Stimulated activated CD4-positive, alpha-beta T cell treated with anti-CD3 and anti-CD28 coated beads, Interleukin-12 subunit alpha, Interleukin-12 subunit beta, amount 100 ng/mL, for 4 hours (primary cell): Measurements from ENCODE around the gene DDX50.
"Not testable (repeated sequence)": the region's sequence is repeated elsewhere in the genome, so short reads cannot be mapped to it uniquely, and the experiment has no call there.

Source experiments
- DNase-seq: peaks from one replicate; pipeline ENCODE4 v3.0.0-alpha.2; 2020

The DDX50 gene

GRCh38 chr10:68902382-68902781 lies 1.3 kb downstream of the DDX50 start:
- no peak for DNase-seq

GRCh38 chr10:68924593-68924992 lies 23.5 kb downstream of the DDX50 start:
- DNase-seq, result no peak

- DNase-seq, result no peak
Measured at GRCh38 chr10:68925489-68925888, 24.4 kb downstream of the DDX50 start.

- not testable (repeated sequence) for DNase-seq
Measured at GRCh38 chr10:68929157-68929556, 28.0 kb downstream of the DDX50 start.

- not testable (repeated sequence) for DNase-seq
Measured at GRCh38 chr10:68929888-68930287, 28.8 kb downstream of the DDX50 start.

- DNase-seq, result not testable (repeated sequence)
Measured at GRCh38 chr10:68932860-68933259, 31.7 kb downstream of the DDX50 start.

GRCh38 chr10:68934994-68935393 lies 33.9 kb downstream of the DDX50 start:
- no peak for DNase-seq

GRCh38 chr10:68938117-68938516 lies 37.0 kb downstream of the DDX50 start:
- DNase-seq, result no peak

GRCh38 chr10:68938884-68939283 lies 37.8 kb downstream of the DDX50 start:
- DNase-seq, result no peak

- not testable (repeated sequence) for DNase-seq
Measured at GRCh38 chr10:68940917-68941316, 39.8 kb downstream of the DDX50 start.

- DNase-seq, result no peak
Measured at GRCh38 chr10:68950598-68950997, 49.5 kb downstream of the DDX50 start.

- DNase-seq, result no peak
Measured at GRCh38 chr10:68954904-68955303, 53.8 kb downstream of the DDX50 start.

- no peak for DNase-seq
Measured at GRCh38 chr10:68955355-68955831, 54.3 kb downstream of the DDX50 start.

GRCh38 chr10:68955832-68956532 lies 54.9 kb downstream of the DDX50 start, which contains the start of gene DDX21:
Gene DDX21 (plus strand): TSS chr10:68956170. CDS start chr10:68956226, 56 bp downstream.
- peak; percentile 81 for DNase-seq

- DNase-seq, result no peak
Measured at GRCh38 chr10:68957284-68957615, 56.1 kb downstream of the DDX50 start.

GRCh38 chr10:68957654-68958053 lies 56.5 kb downstream of the DDX50 start:
- DNase-seq, result no peak

GRCh38 chr10:68959695-68960527 lies 58.8 kb downstream of the DDX50 start:
- no peak for DNase-seq

GRCh38 chr10:68963151-68963550 lies 62.0 kb downstream of the DDX50 start:
- DNase-seq, result no peak

GRCh38 chr10:68973975-68974374 lies 72.9 kb downstream of the DDX50 start:
- DNase-seq, result no peak

- DNase-seq, result not testable (repeated sequence)
Measured at GRCh38 chr10:68975936-68976473, 74.9 kb downstream of the DDX50 start.

- not testable (repeated sequence) for DNase-seq
Measured at GRCh38 chr10:68979738-68980137, 78.6 kb downstream of the DDX50 start.

GRCh38 chr10:68981074-68981473 lies 80.0 kb downstream of the DDX50 start:
- DNase-seq, result no peak

- no peak for DNase-seq
Measured at GRCh38 chr10:68982389-68982788, 81.3 kb downstream of the DDX50 start.

- no peak for DNase-seq
Measured at GRCh38 chr10:68987611-68988010, 86.5 kb downstream of the DDX50 start.
